GM23338 (cell line): ENCODE results near the gene PRMT1. TPM values are rescaled to one million over a fixed set of nuclear protein-coding genes. Genes with fewer than 3 reads are reported as not detected.

ENCODE experiments used
- ATAC-seq: fragments of 200-7000 bp; cut with Tn5 transposase; 3 replicates; pipeline ENCODE4 v1.9.1; 2020
- DNase-seq: peaks from one replicate; pipeline ENCODE4 v3.0.0-alpha.2; 2015; ENCODE audit warnings: low spot score
- H2AFZ ChIP-seq: fragments of 200-600 bp; sonication (generic); 2 replicates; pipeline ENCODE4 v1.8.0; 2016; ENCODE audit warnings: antibody characterized with exemption, mild to moderate bottlenecking, moderate library complexity
- H3F3A ChIP-seq: fragments of 200-600 bp; sonication (generic); replicated peaks from 2 replicates; pipeline ENCODE4 v1.8.0; 2017; ENCODE audit warnings: antibody characterized with exemption, mixed run types, low read depth
- H3K27ac ChIP-seq: fragments of 200-600 bp; sonication (generic); 2 replicates; pipeline ENCODE4 v1.6.1; 2016; ENCODE audit warnings: low read depth
- H3K27me3 ChIP-seq: fragments of 200-600 bp; sonication (generic); 2 replicates; pipeline ENCODE4 v1.8.0; 2016; ENCODE audit warnings: mild to moderate bottlenecking, mixed run types, moderate library complexity; ENCODE audit not compliant: insufficient read depth
- H3K36me3 ChIP-seq: fragments of 200-600 bp; sonication (generic); 2 replicates; pipeline ENCODE4 v1.8.0; 2016; ENCODE audit warnings: mild to moderate bottlenecking; ENCODE audit not compliant: insufficient read depth
- H3K4me1 ChIP-seq: fragments of 200-600 bp; sonication (generic); 2 replicates; pipeline ENCODE4 v1.8.0; 2016; ENCODE audit warnings: mild to moderate bottlenecking, moderate library complexity; ENCODE audit not compliant: insufficient read depth
- H3K4me2 ChIP-seq: fragments of 200-600 bp; sonication (generic); 2 replicates; pipeline ENCODE4 v1.7.1; 2017; ENCODE audit warnings: mixed run types
- H3K4me3 ChIP-seq: fragments of 200-600 bp; sonication (generic); 2 replicates; pipeline ENCODE4 v1.6.1; 2016; ENCODE audit warnings: mixed run types
- H3K79me2 ChIP-seq: fragments of 200-600 bp; sonication (generic); replicated peaks from 2 replicates; pipeline ENCODE4 v1.8.0; 2017; ENCODE audit warnings: mild to moderate bottlenecking; ENCODE audit not compliant: insufficient read depth
- H3K9me2 ChIP-seq: fragments of 200-600 bp; sonication (generic); 2 replicates; pipeline ENCODE4 v1.8.0; 2017; ENCODE audit not compliant: insufficient read depth
- H4K20me1 ChIP-seq: fragments of 200-600 bp; sonication (generic); replicated peaks from 2 replicates; pipeline ENCODE4 v1.8.0; 2017; ENCODE audit warnings: mild to moderate bottlenecking; ENCODE audit not compliant: insufficient read depth
- H3K27ac Mint-ChIP-seq: 2 replicates; pipeline ENCODE4 v1.8.0; 2020; ENCODE audit warnings: inconsistent platforms, mild to moderate bottlenecking, moderate library complexity, mixed read lengths
- H3K27me3 Mint-ChIP-seq: 3 replicates; pipeline ENCODE4 v1.8.0; 2022; ENCODE audit warnings: low read depth, mild to moderate bottlenecking, moderate library complexity, mixed read lengths, inconsistent platforms; ENCODE audit not compliant: insufficient read depth, poor library complexity
- H3K36me3 Mint-ChIP-seq: 3 replicates; pipeline ENCODE4 v1.8.0; 2021; ENCODE audit warnings: low read depth, mild to moderate bottlenecking, inconsistent platforms, moderate library complexity, mixed read lengths
- H3K4me1 Mint-ChIP-seq: 3 replicates; pipeline ENCODE4 v1.8.0; 2020; ENCODE audit warnings: mild to moderate bottlenecking, inconsistent platforms, mixed read lengths
- H3K4me3 Mint-ChIP-seq: 3 replicates; pipeline ENCODE4 v1.8.0; 2021; ENCODE audit warnings: moderate library complexity, mild to moderate bottlenecking, inconsistent platforms, mixed read lengths
- H3K9me3 Mint-ChIP-seq: 3 replicates; pipeline ENCODE4 v1.8.0; 2020; ENCODE audit warnings: moderate library complexity, mild to moderate bottlenecking, inconsistent platforms, mixed read lengths
- CREB1 ChIP-seq: fragments of 250-450 bp; sonication (Bioruptor Pico); IDR thresholded peaks from 2 replicates; pipeline ENCODE4 v1.5.0; 2020; ENCODE audit warnings: low read depth, mild to moderate bottlenecking, moderate library complexity
- CTCF ChIP-seq, 2 experiments: fragments of 200-600 bp in 1 of 2; sonication (generic) in 1 of 2; conservative IDR thresholded peaks; 2 replicates each; pipeline versions ENCODE4 v1.5.1 to v1.6.1; 2016 to 2017; ENCODE audit warnings: antibody characterized with exemption in 2 of 2, low read depth in 2 of 2, mild to moderate bottlenecking in 2 of 2, moderate library complexity in 1 of 2
- ETS1 ChIP-seq: IDR thresholded peaks from 2 replicates; pipeline ENCODE4 v1.6.1; 2016; ENCODE audit warnings: antibody characterized with exemption
- EZH2 ChIP-seq: fragments of 200-600 bp; sonication (generic); IDR thresholded peaks from one replicate; pipeline ENCODE4 v1.8.0; 2017; ENCODE audit warnings: antibody characterized with exemption, mild to moderate bottlenecking, low read depth; ENCODE audit not compliant: unreplicated experiment
- EZH2phosphoT487 ChIP-seq: fragments of 200-600 bp; sonication (generic); IDR thresholded peaks from one replicate; pipeline ENCODE4 v1.8.1; 2018; ENCODE audit warnings: antibody characterized with exemption; ENCODE audit not compliant: unreplicated experiment
- JUNB ChIP-seq: IDR thresholded peaks from one replicate; pipeline ENCODE4 v1.6.1; 2016; ENCODE audit warnings: antibody characterized with exemption; ENCODE audit not compliant: unreplicated experiment
- NANOG ChIP-seq: IDR thresholded peaks from 2 replicates; pipeline ENCODE4 v1.6.1; 2016; ENCODE audit warnings: antibody characterized with exemption, borderline replicate concordance
- POLR2AphosphoS5 ChIP-seq: IDR thresholded peaks from 2 replicates; pipeline ENCODE4 v1.6.1; 2016; ENCODE audit warnings: antibody characterized with exemption, low read depth
- REST ChIP-seq: IDR thresholded peaks from one replicate; pipeline ENCODE4 v1.6.1; 2018; ENCODE audit warnings: antibody characterized with exemption; ENCODE audit not compliant: unreplicated experiment
- STAT1 ChIP-seq: IDR thresholded peaks from one replicate; pipeline ENCODE4 v1.6.1; 2016; ENCODE audit warnings: antibody characterized with exemption; ENCODE audit not compliant: unreplicated experiment
- ZNF114 ChIP-seq: fragments of 250-450 bp; sonication (Bioruptor Pico); IDR thresholded peaks from 2 replicates; pipeline ENCODE4 v1.5.0; 2020; ENCODE audit warnings: mild to moderate bottlenecking, moderate library complexity
- ZNF331 ChIP-seq: fragments of 250-450 bp; sonication (Bioruptor Pico); IDR thresholded peaks from 2 replicates; pipeline ENCODE4 v1.5.0; 2020; ENCODE audit warnings: low read depth, mild to moderate bottlenecking, moderate library complexity
- ZNF462 ChIP-seq: fragments of 250-450 bp; sonication (Bioruptor Pico); IDR thresholded peaks from 2 replicates; pipeline ENCODE4 v1.5.0; 2020; ENCODE audit warnings: mild to moderate bottlenecking, moderate library complexity
- polyA plus RNA-seq: library from polyadenylated mRNA; unstranded; fragments of >200 nt; fragmentation: Nextera tagmentation; extraction: Ambion mirVana; gene quantifications from 2 replicates; pipeline ENCODE4 v1.2.1, GENCODE V29; 2016
- total RNA-seq: library from RNA; depleted of rRNA; stranded (reverse); fragments of >200 nt; shearing (Covaris generic); gene quantifications from 2 replicates; pipeline ENCODE4 v1.2.3, GENCODE V29; 2014

Gene PRMT1
- total and polyA plus RNA-seq, 2 experiments from 2014 or later: 590 to 700 TPM

- DNase-seq (no peak), ATAC-seq (no peak)
- H3K4me3 ChIP-seq: no peak overlapping the region
- no peaks in the 10 kb centered on the region for H3K27me3 ChIP-seq
- H3K4me1 ChIP-seq: no peaks in the 10 kb centered on the region
- TF ChIP-seq ZNF331 (CRISPR knock-in tag) (no peak), CTCF (conservative IDR thresholded peaks at IDR 0.05; ENCODE audit: low read depth in 2 of 2) (no peak), CREB1 (CRISPR knock-in tag) (no peak), STAT1 (no peak), ZNF114 (CRISPR knock-in tag) (no peak), EZH2phosphoT487 (no peak), POLR2AphosphoS5 (no peak), ETS1 (no peak), JUNB (no peak), NANOG (no peak), EZH2 (no peak), ZNF462 (CRISPR knock-in tag) (no peak), REST (no peak)
- Mint-ChIP-seq H3K4me1 (peaks cover 8% of the 10 kb centered on the region), H3K9me3 (peaks cover 19% of the 10 kb centered on the region), H3K4me3 (no peak overlapping the region; the same call in 2 of the 3 replicates), H3K36me3 (peaks cover 90% of the 10 kb centered on the region), H3K27ac (peak overlapping the region; percentile 24; the same call in 1 of the 2 replicates), H3K27me3 (peaks cover 19% of the 10 kb centered on the region)
- H3K79me2 ChIP-seq: no peaks in the 10 kb centered on the region
- H4K20me1 ChIP-seq: peaks cover 7% of the 10 kb centered on the region
- peaks cover 9% of the 10 kb centered on the region; the same call in 1 of the 2 replicates for H3F3A ChIP-seq
- no peak overlapping the region for H3K27ac ChIP-seq
- H3K36me3 ChIP-seq: peaks cover 22% of the 10 kb centered on the region
- no peaks in the 10 kb centered on the region for H3K9me2 ChIP-seq
- H2AFZ ChIP-seq: no peak overlapping the region
- no peak overlapping the region for H3K4me2 ChIP-seq
Observed at GRCh38 chr19:49657493-49658138, 19.5 kb upstream of the PRMT1 start.
